Measurements from ENCODE around the gene FCER1G.
A peak's percentile ranks its signal among the peaks of the same experiment; 100 is the strongest.

FCER1G gene

GRCh38 chr1:161225178-161225533 is 10.1 kb downstream of the FCER1G start:
- H3K4me3 ChIP-seq (ENCODE audit: low read length) = no peak overlapping the region
- no peak for DNase-seq (ENCODE audit: low read depth)
- no peak for TF ChIP-seq CTCF (conservative IDR thresholded peaks at IDR 0.05; ENCODE audit: low read length)

- H3K4me3 ChIP-seq (ENCODE audit: low read length) = peak within 1 kb of the TSS; percentile 93
- peak; percentile 81 for TF ChIP-seq CTCF (conservative IDR thresholded peaks at IDR 0.05; ENCODE audit: low read length)
- DNase-seq (ENCODE audit: low read depth) = peak; percentile 100
These were observed 10.6 kb downstream of the FCER1G start, which contains the start of gene TOMM40L for GRCh38 chr1:161225534-161226319. Gene TOMM40L (plus strand): TSS chr1:161226060. CDS start chr1:161226490, 430 bp downstream.

- no peak for TF ChIP-seq CTCF (conservative IDR thresholded peaks at IDR 0.05; ENCODE audit: low read length)
- no peak for DNase-seq (ENCODE audit: low read depth)
These were observed 11.2 kb downstream of the FCER1G start for GRCh38 chr1:161226320-161226711.

GRCh38 chr1:161226759-161227158 is 11.7 kb downstream of the FCER1G start:
- no peak for DNase-seq (ENCODE audit: low read depth)
- no peak for TF ChIP-seq CTCF (conservative IDR thresholded peaks at IDR 0.05; ENCODE audit: low read length)
- H3K4me3 ChIP-seq (ENCODE audit: low read length) = peak overlapping the region; percentile 93

More at GRCh38 chr1:161226320-161226711, 11.2 kb downstream of the FCER1G start:
- peak overlapping the region; percentile 93 for H3K4me3 ChIP-seq (ENCODE audit: low read length)

GRCh38 chr1:161227196-161227871 is 12.2 kb downstream of the FCER1G start:
- peak; percentile 70 for DNase-seq (ENCODE audit: low read depth)
- peak overlapping the region; percentile 93 for H3K4me3 ChIP-seq (ENCODE audit: low read length)
- peak; percentile 81 for TF ChIP-seq CTCF (conservative IDR thresholded peaks at IDR 0.05; ENCODE audit: low read length)

GRCh38 chr1:161228032-161228431 is 12.9 kb downstream of the FCER1G start:
- no peak for TF ChIP-seq CTCF (conservative IDR thresholded peaks at IDR 0.05; ENCODE audit: low read length)
- H3K4me3 ChIP-seq (ENCODE audit: low read length) = no peak overlapping the region
- no peak for DNase-seq (ENCODE audit: low read depth)

- DNase-seq (ENCODE audit: low read depth) = no peak
- H3K4me3 ChIP-seq (ENCODE audit: low read length) = no peak overlapping the region
- TF ChIP-seq CTCF (conservative IDR thresholded peaks at IDR 0.05; ENCODE audit: low read length) = no peak
These were observed 14.8 kb downstream of the FCER1G start for GRCh38 chr1:161229896-161230295.
